H1 (cell line): ENCODE measurements around the gene SGCD. TPM values are rescaled to one million over a fixed set of nuclear protein-coding genes. Genes with fewer than 3 reads are reported as not detected.

Experiments used
- CTCF ChIA-PET: fragments of 300-600 bp; sonication (Branson Sonifier 250); formaldehyde crosslinking; loops from one replicate; lab custom pipeline; 2021; ENCODE audit not compliant: partially characterized antibody; lab: Charles Lee
- POLR2A ChIA-PET: fragments of 300-600 bp; sonication (Branson Sonifier 250); formaldehyde crosslinking; loops from one replicate; lab custom pipeline; 2021; ENCODE audit warnings: inconsistent platforms; ENCODE audit not compliant: partially characterized antibody; lab: Charles Lee
- DNase-seq, 2 experiments: peaks; one replicate each; pipeline versions ENCODE4 v3.0.0 to v3.0.0-alpha.2; 2010 to 2022; ENCODE audit warnings: low spot score in 2 of 2, low read depth in 1 of 2, mixed read lengths in 1 of 2
- FAIRE-seq: peaks from 2 replicates; lab custom pipeline; 2011; peaks lifted over from hg19 to GRCh38; lab: Jason Lieb, UNC
- H2AFZ ChIP-seq: 2 replicates; pipeline ENCODE4 v1.8.1; 2012; ENCODE audit warnings: low read length, inconsistent platforms
- H2AK5ac ChIP-seq: 2 replicates; pipeline ENCODE4 v1.6.1; 2013; ENCODE audit warnings: low read depth, low read length
- H2BK120ac ChIP-seq: replicated peaks from 2 replicates; pipeline ENCODE3; 2013; ENCODE audit warnings: low read depth, low read length, inconsistent platforms
- H2BK12ac ChIP-seq: 2 replicates; pipeline ENCODE4 v1.6.1; 2013; ENCODE audit warnings: low read depth, low read length
- H2BK15ac ChIP-seq: 2 replicates; pipeline ENCODE4 v1.6.1; 2013; ENCODE audit warnings: low read length
- H2BK20ac ChIP-seq: 2 replicates; pipeline ENCODE4 v1.6.1; 2013; ENCODE audit warnings: low read length
- H2BK5ac ChIP-seq: 2 replicates; pipeline ENCODE4 v1.6.1; 2013; ENCODE audit warnings: low read depth, low read length
- H3K14ac ChIP-seq: 2 replicates; pipeline ENCODE4 v1.6.1; 2013; ENCODE audit warnings: inconsistent platforms; ENCODE audit not compliant: insufficient read length
- H3K18ac ChIP-seq: 2 replicates; pipeline ENCODE4 v1.6.1; 2013; ENCODE audit warnings: low read length; ENCODE audit errors: extremely low read depth
- H3K23ac ChIP-seq: 2 replicates; pipeline ENCODE4 v1.6.1; 2013; ENCODE audit warnings: inconsistent platforms; ENCODE audit not compliant: insufficient read length
- H3K23me2 ChIP-seq: 2 replicates; pipeline ENCODE4 v1.6.1; 2013; ENCODE audit warnings: low read depth, low read length
- H3K27ac ChIP-seq: 2 replicates; pipeline ENCODE4 v1.6.1; 2011; ENCODE audit warnings: low read depth, low read length, inconsistent platforms
- H3K27me3 ChIP-seq, 4 experiments: replicated peaks in 1 of 4; 1 replicate in 1 of 4; 2 replicates in 3 of 4; pipeline versions ENCODE4 v1.6.1 to v1.8.1; 2011 to 2013; ENCODE audit warnings: low read length in 3 of 4, mild to moderate bottlenecking in 3 of 4, inconsistent platforms in 2 of 4, mixed read lengths in 2 of 4, moderate library complexity in 1 of 4; ENCODE audit not compliant: control insufficient read depth in 3 of 4, insufficient read depth in 3 of 4; ENCODE audit errors: extremely low read depth in 1 of 4
- H3K36me3 ChIP-seq, 4 experiments: 2 replicates each; pipeline versions ENCODE4 v1.6.1 to v1.8.1; 2011 to 2013; ENCODE audit warnings: mild to moderate bottlenecking in 4 of 4, low read length in 3 of 4, moderate library complexity in 2 of 4, control low read depth in 1 of 4, inconsistent platforms in 1 of 4; ENCODE audit not compliant: insufficient read depth in 4 of 4, control insufficient read depth in 2 of 4
- H3K4ac ChIP-seq: replicated peaks from 2 replicates; pipeline ENCODE3; 2013; ENCODE audit warnings: low read length, low read depth, mixed read lengths, inconsistent platforms; ENCODE audit not compliant: insufficient read length
- H3K4me1 ChIP-seq, 4 experiments: replicated peaks in 1 of 4; 1 replicate in 1 of 4; 2 replicates in 3 of 4; pipeline versions ENCODE4 v1.6.1 to v1.8.1; 2011 to 2013; ENCODE audit warnings: low read length in 3 of 4, inconsistent platforms in 2 of 4, mixed read lengths in 1 of 4; ENCODE audit not compliant: insufficient read depth in 4 of 4, control insufficient read depth in 3 of 4
- H3K4me2 ChIP-seq, 2 experiments: 2 replicates each; pipeline versions ENCODE4 v1.6.1 to v1.8.1; 2011 to 2013; ENCODE audit warnings: low read depth in 2 of 2, low read length in 2 of 2, control low read depth in 1 of 2, inconsistent platforms in 1 of 2, mild to moderate bottlenecking in 1 of 2; ENCODE audit not compliant: insufficient read depth in 1 of 2
- H3K4me3 ChIP-seq, 4 experiments: fragments of 200-600, 300-600 bp in 1 of 4; sonication (generic), shearing (Covaris generic), sonication (Bioruptor Twin) in 1 of 4; 2 replicates each; pipeline versions ENCODE4 v1.5.1 to v1.8.1; 2011 to 2016; ENCODE audit warnings: low read length in 4 of 4, low read depth in 3 of 4, control low read depth in 2 of 4, inconsistent platforms in 2 of 4, mild to moderate bottlenecking in 2 of 4, mixed read lengths in 1 of 4, moderate library complexity in 1 of 4; ENCODE audit not compliant: insufficient read depth in 2 of 4; ENCODE audit errors: extremely low read depth in 1 of 4
- H3K56ac ChIP-seq: replicated peaks from 2 replicates; pipeline ENCODE3; 2013; ENCODE audit warnings: low read depth, mild to moderate bottlenecking, mixed read lengths, low read length, inconsistent platforms; ENCODE audit not compliant: insufficient read length
- H3K79me1 ChIP-seq: 2 replicates; pipeline ENCODE4 v1.6.1; 2013; ENCODE audit warnings: low read depth, low read length, control low read depth
- H3K79me2 ChIP-seq, 2 experiments: 2 replicates each; pipeline versions ENCODE4 v1.6.1 to v1.8.1; 2012 to 2013; ENCODE audit warnings: low read length in 2 of 2, mild to moderate bottlenecking in 2 of 2, inconsistent platforms in 1 of 2; ENCODE audit not compliant: insufficient read depth in 2 of 2, control insufficient read depth in 1 of 2
- H3K9ac ChIP-seq, 4 experiments: replicated peaks in 1 of 4; 1 replicate in 1 of 4; 2 replicates in 3 of 4; pipeline versions ENCODE4 v1.6.1 to v1.8.1; 2011 to 2013; ENCODE audit warnings: low read depth in 3 of 4, low read length in 3 of 4, control low read depth in 2 of 4, mild to moderate bottlenecking in 2 of 4, moderate library complexity in 2 of 4, inconsistent platforms in 1 of 4; ENCODE audit errors: extremely low read depth in 1 of 4
- H3K9me3 ChIP-seq, 2 experiments: 2 replicates each; pipeline versions ENCODE4 v1.6.1 to v1.8.1; 2012 to 2013; ENCODE audit warnings: mild to moderate bottlenecking in 2 of 2, moderate library complexity in 2 of 2, control low read depth in 1 of 2, inconsistent platforms in 1 of 2, low read depth in 1 of 2, low read length in 1 of 2, mixed read lengths in 1 of 2; ENCODE audit not compliant: insufficient read depth in 2 of 2
- H4K20me1 ChIP-seq, 2 experiments: replicated peaks in 1 of 2; 2 replicates each; pipeline versions ENCODE3 to v1.8.1; 2011 to 2013; ENCODE audit warnings: inconsistent platforms in 2 of 2, low read length in 2 of 2, mild to moderate bottlenecking in 1 of 2; ENCODE audit not compliant: insufficient read depth in 2 of 2, control insufficient read depth in 1 of 2
- H4K5ac ChIP-seq: 2 replicates; pipeline ENCODE4 v1.6.1; 2013; ENCODE audit warnings: low read length, low read depth, mixed read lengths, inconsistent platforms; ENCODE audit not compliant: insufficient read length
- H4K8ac ChIP-seq: 2 replicates; pipeline ENCODE4 v1.8.0; 2013; ENCODE audit warnings: mild to moderate bottlenecking, moderate library complexity, low read length, inconsistent platforms; ENCODE audit not compliant: insufficient read depth; ENCODE audit errors: extremely low read depth
- H4K91ac ChIP-seq: replicated peaks from 2 replicates; pipeline ENCODE3; 2013; ENCODE audit warnings: low read length, mixed read lengths, inconsistent platforms; ENCODE audit not compliant: insufficient read length
- CBX5 ChIP-seq: fragments of 300-800, 300-1000 bp; sonication (generic); IDR thresholded peaks from 2 replicates; pipeline ENCODE4 v1.7.1; 2016; ENCODE audit warnings: antibody characterized with exemption, low read length, low read depth
- CEBPB ChIP-seq: IDR thresholded peaks from 2 replicates; pipeline ENCODE4 v1.6.1; 2012; ENCODE audit warnings: low read depth, low read length
- RFX5 ChIP-seq: IDR thresholded peaks from 2 replicates; pipeline ENCODE4 v1.6.1; 2011; ENCODE audit warnings: low read depth, low read length, improper control_type of control experiment, borderline replicate concordance
- WGBS, 2 experiments: shearing (Covaris generic) in 1 of 2; methylation state at CpG; one replicate each; pipeline versions ENCODE4 v1.1.6 to v1.1.7; 2013 to 2015; ENCODE audit warnings: low lambda C conversion rate in 2 of 2, mixed read lengths in 2 of 2, inconsistent platforms in 1 of 2, low coverage in 1 of 2, missing lambda C conversion rate in 1 of 2; ENCODE audit not compliant: insufficient replicate concordance in 2 of 2, insufficient coverage in 1 of 2, insufficient read length in 1 of 2; ENCODE audit errors: extremely low coverage in 1 of 2, missing lambda C conversion rate in 1 of 2; 5-methylcytosine and 5-hydroxymethylcytosine counted together
- polyA plus RNA-seq, 7 experiments: library from polyadenylated mRNA; depleted of rRNA in 3 of 7; stranded (reverse) in 5 of 7; unstranded in 2 of 7; fragments of >200 nt in 5 of 7; fragments of 200-250 nt in 2 of 7; gene quantifications; 1 replicate in 5 of 7; 2 replicates in 1 of 7; 4 replicates in 1 of 7; pipeline versions ENCODE4 v1.2.1 to v1.2.3, GENCODE V29; 2011 to 2013; ENCODE audit warnings: missing spikeins in 2 of 7, mixed read lengths in 2 of 7
- total RNA-seq: library from RNA; stranded (reverse); fragmentation: NEBNext Ultra II Directional; extraction: Animal tissue kit (Norgen Biotek cat#: 25700); gene quantifications from 2 replicates; pipeline ENCODE4 v1.2.1, GENCODE V29; 2021
- TF ChIP-seq, protein P1 (sequence below): IDR thresholded peaks from 2 replicates; pipeline ENCODE4 v1.6.1; 2011; ENCODE audit warnings: low read length, improper control_type of control experiment

The SGCD gene
- total and polyA plus RNA-seq, 2 of the 8 experiments (the other 6 are each of a cell fraction or from before 2014, with no cell fraction given) = 0.04 to 0.08 TPM

DNA sequence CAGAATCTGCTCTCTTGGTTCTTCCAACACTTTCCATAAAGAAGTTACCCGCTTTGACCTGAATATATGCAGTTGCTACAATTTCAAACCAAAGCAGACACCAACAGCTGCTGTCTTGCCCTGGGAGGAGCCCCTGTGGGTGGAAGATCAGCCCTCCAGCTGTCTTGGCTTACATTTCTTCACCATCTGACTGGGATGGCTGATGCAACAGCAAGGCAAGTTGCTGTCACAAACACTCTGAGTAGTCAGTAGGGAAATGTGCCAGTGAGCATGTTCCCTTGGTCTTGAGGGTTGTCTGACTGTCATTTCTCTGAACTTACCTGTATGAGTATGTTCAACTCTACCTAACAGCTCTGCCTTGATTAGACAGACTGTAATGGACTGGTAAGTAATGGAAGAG is 152.9 kb downstream of the SGCD start:
- H4K91ac ChIP-seq = no peak overlapping the region
- no peak overlapping the region for H3K4ac ChIP-seq
- CTCF ChIA-PET = no interaction called here
- no peaks in the 10 kb centered on the region for H3K79me1 ChIP-seq
- H3K56ac ChIP-seq = no peak overlapping the region
- H3K4me1 ChIP-seq = peaks cover 0 to 3% (median 0%) of the 10 kb centered on the region in 4 experiments; a peak in 1 of 7 replicates
- no peak overlapping the region for H2BK15ac ChIP-seq
- H2BK12ac ChIP-seq = no peak overlapping the region; the same call in 1 of the 2 replicates
- no peaks in the 10 kb centered on the region for H3K9me3 ChIP-seq
- no peak overlapping the region; the same call in 1 of the 2 replicates for H2BK5ac ChIP-seq
- H2AFZ ChIP-seq = peak overlapping the region; percentile 3; the same call in 1 of the 2 replicates
- H3K18ac ChIP-seq = peak overlapping the region; percentile 26; the same call in 1 of the 2 replicates
- H2BK20ac ChIP-seq = no peak overlapping the region
- H2BK120ac ChIP-seq = no peak overlapping the region
- no peak overlapping the region for H3K9ac ChIP-seq
- H4K8ac ChIP-seq = no peak overlapping the region
- FAIRE-seq (no peak), DNase-seq (no peak)
- 100% methylated on average over 1 of the region's 1 CpG; no CpG with 5 or more reads in 1 of the 2 experiments for WGBS, 2 experiments
- H3K79me2 ChIP-seq = no peaks in the 10 kb centered on the region
- H4K20me1 ChIP-seq = no peaks in the 10 kb centered on the region
- no peaks in the 10 kb centered on the region for H3K23me2 ChIP-seq
- POLR2A ChIA-PET = interaction anchor here (1.1 kb wide), 1 partner anchor 752 kb away, joined by 3 read pairs; no protein-coding TSS in a partner anchor
- no peak overlapping the region for H4K5ac ChIP-seq
- no peak overlapping the region for H3K27ac ChIP-seq
- H3K27me3 ChIP-seq = no peaks in the 10 kb centered on the region
- no peak overlapping the region for H3K4me2 ChIP-seq
- H3K14ac ChIP-seq = no peak overlapping the region
- no peaks in the 10 kb centered on the region for H3K36me3 ChIP-seq
- no peak overlapping the region for H2AK5ac ChIP-seq
- no peak overlapping the region for H3K4me3 ChIP-seq
- H3K23ac ChIP-seq = no peak overlapping the region
- TF ChIP-seq CBX5 (no peak), CEBPB (peak; percentile 55; the same call in 1 of the 2 replicates), RFX5 (no peak)
- TF ChIP-seq, protein P1, sequence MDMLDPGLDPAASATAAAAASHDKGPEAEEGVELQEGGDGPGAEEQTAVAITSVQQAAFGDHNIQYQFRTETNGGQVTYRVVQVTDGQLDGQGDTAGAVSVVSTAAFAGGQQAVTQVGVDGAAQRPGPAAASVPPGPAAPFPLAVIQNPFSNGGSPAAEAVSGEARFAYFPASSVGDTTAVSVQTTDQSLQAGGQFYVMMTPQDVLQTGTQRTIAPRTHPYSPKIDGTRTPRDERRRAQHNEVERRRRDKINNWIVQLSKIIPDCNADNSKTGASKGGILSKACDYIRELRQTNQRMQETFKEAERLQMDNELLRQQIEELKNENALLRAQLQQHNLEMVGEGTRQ = no peak
